Neural cell (in vitro differentiated cells): Measurements from ENCODE around the gene RPS6KA5. TPM values are rescaled to one million over a fixed set of nuclear protein-coding genes. Genes with fewer than 3 reads are reported as not detected.

ENCODE experiments used
- H2AFZ ChIP-seq: fragments of 200-600, 300-800 bp; sonication (generic), shearing (Covaris generic); 2 replicates; pipeline ENCODE4 v1.6.0; 2014; ENCODE audit warnings: low read depth, mild to moderate bottlenecking, antibody characterized with exemption, low read length, moderate library complexity
- H3F3A ChIP-seq: fragments of 200-600 bp; shearing (Covaris generic); 2 replicates; pipeline ENCODE4 v1.6.1; 2016; ENCODE audit warnings: mild to moderate bottlenecking, moderate library complexity, mixed read lengths, antibody characterized with exemption, low read length; ENCODE audit not compliant: insufficient read depth, poor library complexity, severe bottlenecking
- H3K27ac ChIP-seq: fragments of 200-600, 300-800 bp; sonication (generic), shearing (Covaris generic); 2 replicates; pipeline ENCODE4 v1.5.1; 2014; ENCODE audit warnings: mild to moderate bottlenecking, low read length, moderate library complexity
- H3K27me3 ChIP-seq: fragments of 300-800, 200-600 bp; sonication (generic), shearing (Covaris generic); 2 replicates; pipeline ENCODE4 v1.6.0; 2014; ENCODE audit warnings: mild to moderate bottlenecking, low read depth, low read length, moderate library complexity; ENCODE audit not compliant: insufficient read depth
- H3K36me3 ChIP-seq: fragments of 300-800, 200-600 bp; sonication (generic), shearing (Covaris generic); 2 replicates; pipeline ENCODE4 v1.5.1; 2014; ENCODE audit warnings: mild to moderate bottlenecking, antibody characterized with exemption, low read length, moderate library complexity; ENCODE audit not compliant: insufficient read depth
- H3K4me2 ChIP-seq: fragments of 300-800, 200-600 bp; sonication (generic), shearing (Covaris generic); 2 replicates; pipeline ENCODE4 v1.6.0; 2014; ENCODE audit warnings: mild to moderate bottlenecking, low read length
- H3K4me3 ChIP-seq: fragments of 300-800, 200-600 bp; sonication (generic), shearing (Covaris generic); 2 replicates; pipeline ENCODE4 v1.5.1; 2014; ENCODE audit warnings: mild to moderate bottlenecking, low read length, moderate library complexity
- H3K79me2 ChIP-seq: fragments of 200-600 bp; shearing (Covaris generic); replicated peaks from 2 replicates; pipeline ENCODE4 v1.6.0; 2014; ENCODE audit warnings: mild to moderate bottlenecking, low read length, moderate library complexity; ENCODE audit not compliant: insufficient read depth
- H3K9ac ChIP-seq: fragments of 300-800, 200-600 bp; sonication (generic), shearing (Covaris generic); 2 replicates; pipeline ENCODE4 v1.6.1; 2016; ENCODE audit warnings: mild to moderate bottlenecking, low read length, mixed read lengths
- H3K9me2 ChIP-seq: fragments of 200-600 bp; shearing (Covaris generic); 2 replicates; pipeline ENCODE4 v1.6.1; 2016; ENCODE audit warnings: mild to moderate bottlenecking, low read length, mixed read lengths; ENCODE audit not compliant: insufficient read depth
- H3K9me3 ChIP-seq: fragments of 200-600, 300-800 bp; sonication (generic), shearing (Covaris generic); 2 replicates; pipeline ENCODE4 v1.6.1; 2016; ENCODE audit warnings: mild to moderate bottlenecking, mixed run types, low read length, moderate library complexity, mixed read lengths
- H4K20me1 ChIP-seq: fragments of 200-600 bp; shearing (Covaris generic); 2 replicates; pipeline ENCODE4 v1.6.1; 2016; ENCODE audit warnings: mild to moderate bottlenecking, mixed run types; ENCODE audit not compliant: insufficient read depth
- CTCF ChIP-seq: fragments of 450-650 bp; IDR thresholded peaks from 2 replicates; pipeline ENCODE4 v1.5.1; 2014; ENCODE audit warnings: antibody characterized with exemption, mild to moderate bottlenecking, moderate library complexity; ENCODE audit not compliant: poor library complexity, severe bottlenecking
- EP300 ChIP-seq: fragments of 450-650 bp; conservative IDR thresholded peaks from 2 replicates; pipeline ENCODE4 v1.6.1; 2014; ENCODE audit warnings: antibody characterized with exemption, mild to moderate bottlenecking, moderate library complexity; ENCODE audit not compliant: poor library complexity, severe bottlenecking
- EZH2 ChIP-seq: fragments of 200-600, 300-800 bp; shearing (Covaris generic), sonication (generic); IDR thresholded peaks from 2 replicates; pipeline ENCODE4 v1.6.1; 2014; ENCODE audit warnings: antibody characterized with exemption, low read length, borderline replicate concordance, mild to moderate bottlenecking; ENCODE audit not compliant: insufficient read depth, poor library complexity, severe bottlenecking
- MXI1 ChIP-seq: fragments of 450-650 bp; conservative IDR thresholded peaks from 2 replicates; pipeline ENCODE4 v1.6.1; 2014; ENCODE audit warnings: antibody characterized with exemption, mild to moderate bottlenecking; ENCODE audit not compliant: poor library complexity, severe bottlenecking
- POLR2AphosphoS5 ChIP-seq: IDR thresholded peaks from 2 replicates; pipeline ENCODE4 v1.6.1; 2012
- RAD21 ChIP-seq: fragments of 450-650 bp; conservative IDR thresholded peaks from 2 replicates; pipeline ENCODE4 v1.6.1; 2014; ENCODE audit warnings: antibody characterized with exemption, mild to moderate bottlenecking, moderate library complexity
- REST ChIP-seq: IDR thresholded peaks from 2 replicates; pipeline ENCODE4 v1.6.1; 2012; ENCODE audit warnings: borderline replicate concordance
- SMC3 ChIP-seq: fragments of 450-650 bp; conservative IDR thresholded peaks from 2 replicates; pipeline ENCODE4 v1.6.1; 2014; ENCODE audit warnings: antibody characterized with exemption, mild to moderate bottlenecking, moderate library complexity; ENCODE audit not compliant: poor library complexity
- TAF1 ChIP-seq: IDR thresholded peaks from 2 replicates; pipeline ENCODE4 v1.6.1; 2012; ENCODE audit warnings: low read depth
- polyA plus RNA-seq: library from polyadenylated mRNA; depleted of rRNA; stranded (reverse); fragments of >200 nt; gene quantifications from 2 replicates; pipeline ENCODE4 v1.2.3, GENCODE V29; 2014

The RPS6KA5 gene
- polyA plus RNA-seq, 1 donor from 2014 or later = 6.3 TPM

GRCh38 chr14:90986510-90986909 is 73.9 kb downstream of the RPS6KA5 start:
- H2AFZ ChIP-seq = no peak overlapping the region
- H3K9ac ChIP-seq = no peak overlapping the region
- no peak overlapping the region for H3K27ac ChIP-seq
- H3K36me3 ChIP-seq = no peaks in the 10 kb centered on the region
- H4K20me1 ChIP-seq = no peaks in the 10 kb centered on the region
- no peaks in the 10 kb centered on the region for H3K27me3 ChIP-seq
- TF ChIP-seq MXI1 (no peak), TAF1 (no peak), RAD21 (no peak), SMC3 (no peak), EP300 (no peak), EZH2 (no peak), REST (no peak), POLR2AphosphoS5 (no peak)
- H3K9me3 ChIP-seq = no peaks in the 10 kb centered on the region
- no peak overlapping the region for H3K4me3 ChIP-seq
- no peaks in the 10 kb centered on the region for H3K79me2 ChIP-seq
- no peaks in the 10 kb centered on the region for H3F3A ChIP-seq
- H3K9me2 ChIP-seq = no peaks in the 10 kb centered on the region
- no peak overlapping the region for H3K4me2 ChIP-seq

- no peaks in the 10 kb centered on the region for H3K27me3 ChIP-seq
- H3K27ac ChIP-seq = no peak overlapping the region
- no peak overlapping the region for H2AFZ ChIP-seq
- no peak overlapping the region for H3K9ac ChIP-seq
- no peaks in the 10 kb centered on the region for H4K20me1 ChIP-seq
- H3F3A ChIP-seq = no peaks in the 10 kb centered on the region
- no peaks in the 10 kb centered on the region for H3K9me2 ChIP-seq
- no peak overlapping the region for H3K4me2 ChIP-seq
- H3K9me3 ChIP-seq = no peaks in the 10 kb centered on the region
- H3K36me3 ChIP-seq = no peaks in the 10 kb centered on the region
- no peak overlapping the region for H3K4me3 ChIP-seq
- TF ChIP-seq POLR2AphosphoS5 (no peak), EZH2 (no peak), TAF1 (no peak), RAD21 (no peak), SMC3 (no peak), EP300 (no peak), MXI1 (no peak), CTCF (no peak), REST (no peak)
- no peaks in the 10 kb centered on the region for H3K79me2 ChIP-seq
Observed at GRCh38 chr14:90985601-90986242, 74.7 kb downstream of the RPS6KA5 start.
